ENCODE data around the gene CSRNP3. TPM values are rescaled to one million over a fixed set of nuclear protein-coding genes. Genes with fewer than 3 reads are reported as not detected.

CSRNP3 gene
- total RNA-seq, 4 donors from 2014 or later, result 1.3 to 5.5 (median 2.6) TPM

DNA sequence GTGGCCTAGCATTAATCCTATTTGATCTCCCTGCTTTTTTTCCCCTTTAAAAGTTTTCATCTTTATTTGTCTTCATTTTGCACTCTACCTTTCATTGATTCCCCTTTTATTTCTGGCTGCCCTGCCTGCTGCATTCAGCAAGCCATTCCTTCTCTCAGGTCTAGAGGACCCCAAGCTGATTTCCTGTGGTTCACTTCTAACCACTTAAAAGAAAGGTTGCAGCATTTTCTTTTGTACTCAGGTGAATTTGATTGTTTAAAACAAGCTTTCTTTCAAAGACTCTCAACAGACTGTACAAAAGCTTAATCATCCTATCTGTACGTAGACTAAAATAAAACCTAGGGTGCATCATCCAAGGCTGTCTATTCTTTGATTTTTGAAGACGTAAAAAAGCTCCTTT is 160.3 kb downstream of the CSRNP3 start:
- H3K27ac ChIP-seq, result no peak overlapping the region
- 91 to 94% methylated on average over 2 of the region's 2 CpGs for WGBS, 2 donors
- H3K4me1 ChIP-seq, result peaks cover 0 to 7% (median 0%) of the 10 kb centered on the region in 4 donors
- H3K4me3 ChIP-seq, result no peak overlapping the region
- no peaks in the 10 kb centered on the region for H3K27me3 ChIP-seq
- no peaks in the 10 kb centered on the region for H3K36me3 ChIP-seq
- TF ChIP-seq POLR2A (IDR thresholded peaks at IDR 0.05) (no peak), EP300 (IDR thresholded peaks at IDR 0.05) (no peak), CTCF (IDR thresholded peaks at IDR 0.05) (no peak)
- DNase-seq (ENCODE audit: low spot score in 2 of 2), result no peak
- no peaks in the 10 kb centered on the region for H3K9me3 ChIP-seq

DNA sequence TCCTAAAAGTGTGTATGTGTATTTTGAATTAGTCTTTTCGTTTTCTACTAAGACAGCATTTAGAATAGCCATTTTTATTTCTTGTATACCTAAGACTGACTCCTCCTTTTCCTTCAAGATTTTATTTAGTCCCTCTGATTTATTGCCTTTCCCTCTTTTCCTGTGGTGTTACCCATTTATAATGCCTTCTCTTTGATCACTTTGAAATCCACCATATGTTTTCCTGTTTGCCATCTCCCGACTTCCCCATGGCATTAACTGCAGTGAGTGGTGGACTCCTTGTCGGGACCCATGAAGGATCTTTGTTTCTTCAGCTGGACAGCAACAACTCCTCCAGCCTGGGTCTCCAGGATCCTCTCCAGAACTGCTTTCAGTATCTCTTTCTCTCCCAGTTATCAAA is 160.7 kb downstream of the CSRNP3 start:
- Histone ChIP-seq H3K36me3 (no peaks in the 10 kb centered on the region), H3K4me1 (peaks cover 0 to 11% (median 0%) of the 10 kb centered on the region in 4 donors), H3K9me3 (no peaks in the 10 kb centered on the region), H3K4me3 (no peak overlapping the region), H3K27me3 (no peaks in the 10 kb centered on the region), H3K27ac (no peak overlapping the region)
- TF ChIP-seq POLR2A (IDR thresholded peaks at IDR 0.05) (no peak), EP300 (IDR thresholded peaks at IDR 0.05) (no peak), CTCF (IDR thresholded peaks at IDR 0.05) (no peak)
- no peak for DNase-seq (ENCODE audit: low spot score in 2 of 2)
- WGBS, 2 donors, result 81 to 94% methylated on average over 3 of the region's 3 CpGs

GRCh38 chr2:165631089-165631488 is 161.6 kb downstream of the CSRNP3 start:
- DNase-seq (ENCODE audit: low spot score in 2 of 2), result no peak
- 50 to 54% methylated on average over 4 of the region's 4 CpGs for WGBS, 2 donors
- Histone ChIP-seq H3K4me3 (no peak overlapping the region), H3K9me3 (no peaks in the 10 kb centered on the region), H3K4me1 (peaks cover 0 to 15% (median 0%) of the 10 kb centered on the region in 4 donors), H3K36me3 (no peaks in the 10 kb centered on the region), H3K27ac (no peak overlapping the region), H3K27me3 (no peaks in the 10 kb centered on the region)
- TF ChIP-seq EP300 (IDR thresholded peaks at IDR 0.05) (no peak), POLR2A (IDR thresholded peaks at IDR 0.05) (no peak), CTCF (IDR thresholded peaks at IDR 0.05) (no peak)

DNA sequence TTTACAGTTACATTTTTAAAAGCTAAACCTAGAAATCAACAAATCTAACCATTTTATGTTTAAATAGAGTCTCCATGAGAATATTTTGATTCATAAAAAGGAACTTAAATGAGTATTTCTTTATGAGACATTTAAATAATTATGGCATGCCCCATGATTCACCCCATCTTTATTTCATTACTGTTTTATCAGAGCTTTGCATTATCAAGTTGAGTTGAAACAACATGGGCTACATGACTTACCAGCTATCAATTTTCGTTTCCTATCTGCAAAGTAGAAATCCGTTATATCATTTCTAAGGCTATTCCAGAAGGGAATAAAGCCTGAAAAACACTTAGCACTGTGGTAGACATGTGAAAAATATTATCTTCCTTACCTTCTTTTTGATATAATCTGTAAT is 163.1 kb downstream of the CSRNP3 start:
- H3K27me3 ChIP-seq, result no peaks in the 10 kb centered on the region
- H3K9me3 ChIP-seq, result no peaks in the 10 kb centered on the region
- DNase-seq (ENCODE audit: low spot score in 2 of 2), result no peak
- H3K27ac ChIP-seq, result no peak overlapping the region
- no peaks in the 10 kb centered on the region for H3K36me3 ChIP-seq
- no peak overlapping the region for H3K4me3 ChIP-seq
- H3K4me1 ChIP-seq, result peaks cover 0 to 15% (median 0%) of the 10 kb centered on the region in 4 donors
- TF ChIP-seq EP300 (IDR thresholded peaks at IDR 0.05), result no peak
- TF ChIP-seq POLR2A (IDR thresholded peaks at IDR 0.05), result no peak
- no peak for TF ChIP-seq CTCF (IDR thresholded peaks at IDR 0.05)
- WGBS, 2 donors, result 74 to 82% methylated on average over 2 of the region's 2 CpGs

GRCh38 chr2:165633431-165633830 is 163.9 kb downstream of the CSRNP3 start:
- H3K36me3 ChIP-seq, result no peaks in the 10 kb centered on the region
- WGBS, 2 donors, result 31 to 38% methylated on average over 3 of the region's 3 CpGs
- peaks cover 0 to 15% (median 0%) of the 10 kb centered on the region in 4 donors for H3K4me1 ChIP-seq
- DNase-seq (ENCODE audit: low spot score in 2 of 2), result no peak
- H3K27ac ChIP-seq, result no peak overlapping the region
- no peaks in the 10 kb centered on the region for H3K9me3 ChIP-seq
- TF ChIP-seq CTCF (IDR thresholded peaks at IDR 0.05), result no peak
- no peak for TF ChIP-seq POLR2A (IDR thresholded peaks at IDR 0.05)
- TF ChIP-seq EP300 (IDR thresholded peaks at IDR 0.05), result no peak
- no peak overlapping the region for H3K4me3 ChIP-seq
- no peaks in the 10 kb centered on the region for H3K27me3 ChIP-seq

All from tibial nerve (tissue), 4 donors.